NT2/D1 (cell line): ENCODE measurements around the gene ZNF273.

Experiments
- SUZ12 ChIP-seq: IDR thresholded peaks from 2 replicates; pipeline ENCODE4 v1.6.1; 2011; ENCODE audit not compliant: insufficient read length, insufficient read depth; ENCODE audit errors: extremely low read depth
- YY1 ChIP-seq: IDR thresholded peaks from 2 replicates; pipeline ENCODE4 v1.6.1; 2011; ENCODE audit not compliant: insufficient read length, insufficient read depth
- ZNF274 ChIP-seq: IDR thresholded peaks from 2 replicates; pipeline ENCODE4 v1.6.1; 2011; ENCODE audit warnings: mild to moderate bottlenecking, low read depth, low read length

DNA sequence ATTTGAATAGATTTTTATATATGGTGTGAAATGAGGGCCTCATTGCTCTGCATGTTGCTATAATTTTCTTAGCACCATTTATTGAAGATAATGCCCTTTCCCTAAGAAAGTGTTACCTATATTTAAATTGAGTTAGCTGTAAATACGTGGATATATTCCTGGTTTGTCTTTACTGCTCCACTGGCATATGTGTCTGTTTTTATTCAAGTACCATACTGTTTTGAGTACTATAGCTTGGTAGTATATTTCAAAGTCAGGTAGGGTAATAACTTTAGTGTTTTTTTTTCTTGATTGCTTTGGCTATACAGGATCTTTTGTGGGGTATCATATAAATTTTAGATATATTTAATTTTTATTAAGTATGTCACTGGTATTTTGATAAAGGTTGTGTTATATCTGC lies 31.4 kb downstream of the ZNF273 start:
- TF ChIP-seq ZNF274 (no peak), YY1 (no peak), SUZ12 (no peak)
